Measurements from ENCODE around the gene NAV1. TPM values are rescaled to one million over a fixed set of nuclear protein-coding genes. Genes with fewer than 3 reads are reported as not detected.

The NAV1 gene
- total and polyA plus RNA-seq, 11 donors, result 30.5 to 107 (median 73.4) TPM

- no peak for ATAC-seq
- H3K27ac ChIP-seq, result peak overlapping the region in 1 of 12 donors; percentile 98
- WGBS, 4 donors, result 88 to 92% (median 90%) methylated on average over 2 of the region's 2 CpGs
Measured at GRCh38 chr1:201508809-201509208, 30.1 kb upstream of the NAV1 start.

GRCh38 chr1:201509601-201510374, 29.1 kb upstream of the NAV1 start:
- ATAC-seq (no peak), DNase-seq (no peak)
- intact Hi-C loops (cut with DNase I), result loop anchor here in 7 of 10 donors (5.0 to 10.0 kb wide), 3 partner anchors 62 to 255 kb away; no protein-coding TSS in a partner anchor
- Histone ChIP-seq H3K27ac (peak overlapping the region in 1 of 12 donors; percentile 98), H3K9me3 (no peaks in the 10 kb centered on the region), H3K36me3 (no peaks in the 10 kb centered on the region), H3K4me1 (peaks cover 7 to 66% (median 46%) of the 10 kb centered on the region in 12 donors), H3K4me3 (no peak overlapping the region), H3K27me3 (no peaks in the 10 kb centered on the region)
- 95 to 97% (median 97%) methylated on average over 2 of the region's 2 CpGs for WGBS, 4 donors
- no peak for TF ChIP-seq POLR2A (IDR thresholded peaks at IDR 0.05)
- no peak for TF ChIP-seq CTCF (IDR thresholded peaks at IDR 0.05)

More at GRCh38 chr1:201508809-201509208, 30.1 kb upstream of the NAV1 start:
- TF ChIP-seq CTCF (IDR thresholded peaks at IDR 0.05), result no peak
- no peak for TF ChIP-seq POLR2A (IDR thresholded peaks at IDR 0.05)
- Histone ChIP-seq H3K4me1 (peaks cover 7 to 75% (median 55%) of the 10 kb centered on the region in 12 donors), H3K36me3 (no peaks in the 10 kb centered on the region), H3K4me3 (no peak overlapping the region), H3K27me3 (no peaks in the 10 kb centered on the region), H3K9me3 (no peaks in the 10 kb centered on the region)
- intact Hi-C loops (cut with DNase I), result no loop called here
- DNase-seq, result no peak

GRCh38 chr1:201510734-201511133, 28.2 kb upstream of the NAV1 start:
- DNase-seq (no peak), ATAC-seq (no peak)
- WGBS, 4 donors, result 87 to 100% (median 96%) methylated on average over 1 of the region's 1 CpG
- Histone ChIP-seq H3K4me1 (peaks cover 7 to 56% (median 37%) of the 10 kb centered on the region in 12 donors), H3K4me3 (no peak overlapping the region), H3K27ac (peak overlapping the region in 2 of 12 donors; percentile 78 to 98), H3K36me3 (no peaks in the 10 kb centered on the region), H3K9me3 (no peaks in the 10 kb centered on the region), H3K27me3 (no peaks in the 10 kb centered on the region)
- TF ChIP-seq POLR2A (IDR thresholded peaks at IDR 0.05) (no peak), CTCF (IDR thresholded peaks at IDR 0.05) (no peak)
- intact Hi-C loops (cut with DNase I), result loop anchor here in 7 of 10 donors (5.0 to 10.0 kb wide), 3 partner anchors 63 to 256 kb away; no protein-coding TSS in a partner anchor

- Histone ChIP-seq H3K36me3 (no peaks in the 10 kb centered on the region), H3K27me3 (no peaks in the 10 kb centered on the region), H3K4me3 (no peak overlapping the region), H3K4me1 (peaks cover 7 to 49% (median 30%) of the 10 kb centered on the region in 12 donors), H3K27ac (peak overlapping the region; percentile 51 to 98 (median 72)), H3K9me3 (no peaks in the 10 kb centered on the region)
- intact Hi-C loops (cut with DNase I), result loop anchor here in 7 of 10 donors (5.0 to 10.0 kb wide), 3 partner anchors 64 to 257 kb away; no protein-coding TSS in a partner anchor
- DNase-seq (no peak), ATAC-seq (no peak)
- WGBS, 4 donors, result 69 to 82% (median 72%) methylated on average over 6 of the region's 6 CpGs
- TF ChIP-seq CTCF (IDR thresholded peaks at IDR 0.05) (no peak), POLR2A (IDR thresholded peaks at IDR 0.05) (no peak)
Measured at GRCh38 chr1:201511396-201511940, 27.5 kb upstream of the NAV1 start.

Data from heart left ventricle (tissue), 16 donors.